HG02571 (cell line): ENCODE results near the gene TOMM70.
A peak's percentile ranks its signal among the peaks of the same experiment; 100 is the strongest.
"Not testable (repeated sequence)": the region's sequence is repeated elsewhere in the genome, so short reads cannot be mapped to it uniquely, and the experiment has no call there.

Experiments used
- ATAC-seq: cut with Tn5 transposase; IDR thresholded peaks from one replicate; pipeline ENCODE4 v1.9.1; 2021; ENCODE audit warnings: mild to moderate bottlenecking, moderate library complexity; ENCODE audit not compliant: unreplicated experiment

Gene TOMM70

GRCh38 chr3:100400780-100401673, at the start of gene TOMM70, which contains the start of gene LNP1:
Gene TOMM70, minus strand, starts transcription at chr3:100401089. Its CDS starts 140 bp downstream, at chr3:100400949.
Gene LNP1, plus strand, starts transcription at chr3:100401539. Its CDS starts 28,191 bp downstream, at chr3:100429730.
- ATAC-seq: peak; percentile 92

GRCh38 chr3:100449214-100449613, 48.3 kb upstream of the TOMM70 start:
- ATAC-seq: no peak

GRCh38 chr3:100448079-100448478, 47.2 kb upstream of the TOMM70 start:
- ATAC-seq: no peak

DNA sequence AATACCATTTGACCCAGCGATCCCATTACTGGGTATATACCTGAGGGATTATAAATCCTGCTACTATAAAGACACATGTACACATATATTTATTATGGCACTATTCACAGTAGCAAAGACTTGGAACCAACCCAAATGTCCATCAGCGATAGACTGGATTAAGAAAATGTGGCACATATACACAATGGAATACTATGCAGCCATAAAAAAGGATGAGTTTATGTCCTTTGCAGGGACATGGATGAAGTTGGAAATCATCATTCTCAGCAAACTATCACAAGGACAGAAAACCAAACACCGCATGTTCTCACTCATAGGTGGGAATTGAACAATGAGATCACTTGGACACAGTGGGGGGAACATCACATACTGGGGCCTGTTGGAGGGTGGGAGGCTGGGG, 46.2 kb upstream of the TOMM70 start:
- not testable (repeated sequence) for ATAC-seq

DNA sequence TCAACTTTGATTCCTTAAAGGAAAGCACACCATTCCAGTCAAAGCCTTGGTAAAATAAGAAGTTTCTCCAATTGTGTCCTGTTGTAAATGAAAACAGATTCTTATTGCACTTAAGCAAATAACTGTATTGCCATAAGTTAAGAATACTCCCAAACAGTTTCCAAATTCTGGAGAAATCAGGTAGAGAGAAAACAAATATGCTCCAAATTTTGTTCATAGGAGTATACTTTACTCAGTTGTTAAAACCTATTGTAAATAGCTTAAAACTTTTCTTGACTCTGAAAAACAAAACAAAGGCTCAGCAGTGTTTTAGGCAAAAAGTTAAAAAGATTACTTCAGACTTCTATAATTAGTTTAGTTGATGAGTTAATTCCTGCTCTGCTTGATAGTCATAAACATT, 42.8 kb upstream of the TOMM70 start:
- ATAC-seq: no peak

DNA sequence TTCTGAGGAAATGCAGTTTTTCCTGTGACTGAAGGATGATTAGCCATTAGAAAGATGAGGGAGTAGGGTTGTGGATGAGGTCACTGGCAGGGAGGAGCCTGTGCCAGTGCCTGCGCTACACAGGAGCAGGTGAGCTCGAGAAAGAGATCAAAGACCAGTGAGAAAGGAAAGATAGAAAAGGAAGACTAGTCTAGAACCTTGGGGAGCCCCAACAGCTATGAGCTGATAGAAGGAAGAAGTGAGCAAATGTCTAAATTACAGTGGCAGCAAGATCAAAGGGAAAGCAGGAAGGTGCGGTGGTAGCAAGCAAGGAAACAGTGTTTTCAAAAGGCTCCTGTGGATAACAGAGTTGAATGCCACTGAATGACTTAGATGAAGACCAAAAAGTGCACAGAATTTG, 40.0 kb upstream of the TOMM70 start:
- no peak for ATAC-seq

GRCh38 chr3:100438623-100438974, 37.7 kb upstream of the TOMM70 start:
- ATAC-seq: no peak

GRCh38 chr3:100437721-100438622, 37.1 kb upstream of the TOMM70 start:
- no peak for ATAC-seq

DNA sequence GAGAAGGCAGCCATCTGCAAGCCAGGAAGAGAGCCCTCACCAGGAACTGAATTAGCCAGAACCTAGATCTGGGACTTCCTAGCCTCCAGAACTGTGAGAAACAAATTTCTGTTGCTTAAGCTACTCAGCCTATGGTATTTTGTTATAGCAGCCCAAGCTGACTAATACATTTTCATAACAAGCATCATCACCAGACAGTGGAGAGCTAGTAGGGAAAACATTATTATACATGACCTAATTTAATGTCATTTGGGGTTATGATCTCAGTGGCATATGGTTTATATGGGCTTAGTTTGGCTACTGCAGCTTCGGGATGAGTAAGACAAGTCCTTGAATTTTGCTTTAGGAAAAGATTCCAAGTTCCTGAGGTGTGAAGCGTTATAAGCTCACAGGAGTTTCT, 36.1 kb upstream of the TOMM70 start:
- ATAC-seq: no peak

GRCh38 chr3:100429187-100429716, 28.4 kb upstream of the TOMM70 start:
- no peak for ATAC-seq

DNA sequence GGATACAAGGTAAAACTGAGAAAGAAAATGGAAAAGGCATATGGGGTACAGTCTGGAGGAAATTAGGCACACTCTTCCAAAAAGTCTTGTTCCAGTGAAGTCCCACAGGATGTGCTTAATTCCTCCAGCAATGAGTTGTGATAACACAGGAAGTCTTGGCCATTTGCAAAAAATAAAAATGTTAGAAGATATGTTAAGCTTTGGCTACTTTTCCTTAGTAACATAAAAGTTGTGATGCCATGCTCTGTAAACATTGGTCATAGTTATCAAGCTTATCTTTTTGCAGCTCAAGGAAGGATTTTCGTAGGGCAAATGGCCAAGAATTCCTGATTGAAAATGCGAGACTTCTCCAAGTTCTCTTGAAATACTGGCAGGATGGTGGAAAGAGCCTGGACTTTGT, 26.8 kb upstream of the TOMM70 start:
- no peak for ATAC-seq

DNA sequence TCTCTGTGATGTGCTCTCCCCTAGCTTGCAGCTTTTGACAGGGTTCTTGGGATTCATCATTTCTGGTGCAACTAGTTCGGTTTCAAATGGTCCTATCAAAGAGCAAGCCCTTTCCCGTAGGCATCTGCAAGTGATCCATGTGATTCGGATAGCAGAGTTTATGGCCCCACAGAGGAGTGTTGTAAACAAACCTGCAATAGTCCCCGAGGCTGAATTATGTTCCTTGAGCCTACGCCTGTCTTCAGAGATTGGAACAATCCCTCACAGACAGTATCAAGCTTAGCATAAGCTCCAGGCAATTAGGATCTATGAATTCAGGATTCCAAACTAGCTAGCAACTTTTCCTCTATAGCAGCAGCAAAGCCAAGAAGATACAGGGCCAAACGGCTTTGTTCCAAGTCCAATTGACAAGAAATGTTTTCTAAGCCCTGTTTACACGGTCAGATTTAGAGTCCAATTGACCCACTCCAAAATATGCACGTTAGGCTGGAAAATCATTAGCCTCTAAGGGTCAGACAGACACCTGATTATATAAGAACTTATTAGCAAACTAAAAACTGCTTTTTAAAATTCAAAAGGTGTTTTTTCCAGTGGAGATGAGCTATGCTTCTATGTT, 25.3 kb upstream of the TOMM70 start:
- ATAC-seq: no peak

- ATAC-seq: no peak
Measured at GRCh38 chr3:100425316-100425715, 24.4 kb upstream of the TOMM70 start.

- no peak for ATAC-seq
Measured at GRCh38 chr3:100424261-100424660, 23.4 kb upstream of the TOMM70 start.

DNA sequence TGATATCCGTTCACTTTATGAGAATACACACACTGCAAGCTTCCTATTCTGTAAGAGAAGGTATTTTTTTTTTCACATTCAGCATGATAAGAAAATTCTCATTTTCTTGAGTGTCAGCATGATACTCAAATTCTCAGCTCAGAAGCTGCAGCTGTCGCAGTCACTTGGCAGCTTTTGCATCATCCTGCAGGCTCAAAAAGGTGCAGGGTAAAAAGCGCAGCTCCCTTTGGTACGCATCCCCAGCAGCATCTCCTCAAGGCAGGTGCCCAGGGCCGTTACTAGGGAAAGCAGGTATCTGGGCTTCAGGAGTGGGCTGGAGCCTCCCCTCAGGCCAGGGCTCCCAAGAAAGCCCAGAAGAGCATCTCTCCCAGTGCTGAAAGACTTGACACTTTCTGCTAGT, 22.7 kb upstream of the TOMM70 start:
- ATAC-seq: no peak

DNA sequence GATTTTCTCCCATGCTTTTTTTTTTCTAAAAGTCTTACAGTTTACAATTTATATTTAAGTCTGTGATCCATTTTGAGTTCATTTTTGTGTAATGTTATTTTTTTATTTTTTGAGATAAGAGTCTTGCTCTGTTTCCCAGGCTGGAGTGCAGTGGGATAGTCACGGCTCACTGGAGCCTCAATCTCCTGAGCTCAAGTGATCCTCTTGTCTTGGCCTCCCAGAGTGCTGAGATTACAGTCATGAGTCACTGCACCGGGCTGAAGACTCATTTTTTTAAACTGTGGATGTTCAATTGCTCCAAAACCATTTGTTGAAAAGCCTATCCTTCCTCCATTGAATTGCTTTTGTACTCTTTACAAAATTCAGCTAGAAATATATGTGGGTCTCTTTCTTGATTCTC, 20.0 kb upstream of the TOMM70 start:
- no peak for ATAC-seq

DNA sequence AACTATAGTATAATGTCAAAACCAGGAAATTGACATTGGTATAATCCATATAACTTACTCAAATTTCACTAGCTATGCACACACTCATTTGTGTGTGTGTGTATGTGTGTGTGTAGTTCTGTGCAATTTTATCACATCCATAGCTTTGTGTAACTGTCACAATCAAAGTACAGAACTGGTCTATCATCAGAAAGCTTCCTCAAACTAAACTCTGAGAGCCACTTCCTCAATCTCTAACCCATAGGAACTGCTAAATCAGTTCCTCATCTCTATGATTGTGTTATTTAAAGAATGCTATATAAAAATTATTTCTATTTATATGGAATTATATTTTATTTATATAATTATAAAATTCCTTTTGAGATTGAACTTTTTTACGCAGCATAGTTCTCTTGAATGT, 18.5 kb upstream of the TOMM70 start:
- ATAC-seq: no peak

DNA sequence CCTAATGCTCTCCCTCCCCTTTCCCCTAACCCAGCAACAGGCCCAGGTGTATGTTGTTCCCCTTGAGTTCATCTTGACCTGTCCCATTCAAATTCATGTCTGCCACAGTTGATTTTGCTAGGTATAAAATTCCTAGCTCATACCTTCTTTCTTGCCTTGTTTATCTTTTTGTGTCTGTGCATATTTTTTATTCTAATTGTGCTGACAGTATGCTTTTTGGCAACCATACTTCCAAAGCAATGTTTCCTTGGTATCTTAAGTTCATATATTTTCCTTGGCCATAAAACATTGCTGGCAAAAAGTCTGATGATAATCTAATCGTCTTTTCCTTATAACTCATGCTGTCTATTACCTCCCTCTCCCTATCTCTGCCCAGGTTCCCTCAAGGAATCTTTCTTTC, 16.0 kb upstream of the TOMM70 start:
- ATAC-seq: no peak

- ATAC-seq: no peak
Measured at GRCh38 chr3:100416176-100416575, 15.3 kb upstream of the TOMM70 start.

GRCh38 chr3:100413613-100414012, 12.7 kb upstream of the TOMM70 start:
- no peak for ATAC-seq
